Retinal pigment epithelial cell (primary cell): Measurements from ENCODE around the gene OPCML.

Experiments used
- DNase-seq: peaks from one replicate; pipeline ENCODE4 v3.0.0-alpha.2; 2010; ENCODE audit warnings: low read depth
- H3K4me3 ChIP-seq: 2 replicates; pipeline ENCODE4 v1.5.1; 2011; ENCODE audit warnings: mild to moderate bottlenecking, low read length, control low read depth, moderate library complexity
- TF ChIP-seq, protein P1 (sequence below): conservative IDR thresholded peaks from 2 replicates; pipeline ENCODE4 v1.5.1; 2011; ENCODE audit warnings: low read depth, low read length, control low read depth, inconsistent platforms

OPCML gene

GRCh38 chr11:133224271-133224670 is 308.0 kb downstream of the OPCML start:
- TF ChIP-seq, protein P1, sequence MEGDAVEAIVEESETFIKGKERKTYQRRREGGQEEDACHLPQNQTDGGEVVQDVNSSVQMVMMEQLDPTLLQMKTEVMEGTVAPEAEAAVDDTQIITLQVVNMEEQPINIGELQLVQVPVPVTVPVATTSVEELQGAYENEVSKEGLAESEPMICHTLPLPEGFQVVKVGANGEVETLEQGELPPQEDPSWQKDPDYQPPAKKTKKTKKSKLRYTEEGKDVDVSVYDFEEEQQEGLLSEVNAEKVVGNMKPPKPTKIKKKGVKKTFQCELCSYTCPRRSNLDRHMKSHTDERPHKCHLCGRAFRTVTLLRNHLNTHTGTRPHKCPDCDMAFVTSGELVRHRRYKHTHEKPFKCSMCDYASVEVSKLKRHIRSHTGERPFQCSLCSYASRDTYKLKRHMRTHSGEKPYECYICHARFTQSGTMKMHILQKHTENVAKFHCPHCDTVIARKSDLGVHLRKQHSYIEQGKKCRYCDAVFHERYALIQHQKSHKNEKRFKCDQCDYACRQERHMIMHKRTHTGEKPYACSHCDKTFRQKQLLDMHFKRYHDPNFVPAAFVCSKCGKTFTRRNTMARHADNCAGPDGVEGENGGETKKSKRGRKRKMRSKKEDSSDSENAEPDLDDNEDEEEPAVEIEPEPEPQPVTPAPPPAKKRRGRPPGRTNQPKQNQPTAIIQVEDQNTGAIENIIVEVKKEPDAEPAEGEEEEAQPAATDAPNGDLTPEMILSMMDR, result no peak

GRCh38 chr11:133222425-133223330 is 309.6 kb downstream of the OPCML start:
- no peak overlapping the region for H3K4me3 ChIP-seq
- TF ChIP-seq, protein P1, result no peak

More at GRCh38 chr11:133224271-133224670, 308.0 kb downstream of the OPCML start:
- no peak overlapping the region for H3K4me3 ChIP-seq
- no peak for DNase-seq

GRCh38 chr11:133219543-133219942 is 312.8 kb downstream of the OPCML start:
- no peak for DNase-seq
- TF ChIP-seq, protein P1, result no peak
- H3K4me3 ChIP-seq, result no peak overlapping the region

More at GRCh38 chr11:133222425-133223330, 309.6 kb downstream of the OPCML start:
- no peak for DNase-seq

DNA sequence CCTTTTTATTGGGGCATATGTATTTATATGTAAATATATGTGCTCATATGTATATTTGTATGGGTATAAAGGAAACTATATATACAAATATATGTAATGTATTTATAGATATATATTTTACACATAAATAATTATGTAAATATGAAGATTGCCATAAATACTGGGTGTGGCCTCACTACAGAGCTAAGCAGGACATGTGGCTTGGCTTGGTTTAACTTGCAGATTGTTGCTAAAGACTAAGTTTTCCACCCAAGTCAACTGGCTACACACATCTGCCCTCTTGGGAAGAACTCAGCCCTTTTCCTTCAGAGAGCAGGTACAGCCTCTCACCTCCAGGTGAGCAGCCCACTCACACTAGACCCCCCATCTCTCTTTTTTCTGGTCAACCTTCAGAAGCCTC is 315.5 kb downstream of the OPCML start:
- TF ChIP-seq, protein P1, result no peak
- no peak for DNase-seq
- H3K4me3 ChIP-seq, result no peak overlapping the region

- TF ChIP-seq, protein P1, result no peak
- no peak for DNase-seq
- H3K4me3 ChIP-seq, result no peak overlapping the region
Measured at GRCh38 chr11:133215596-133216230, 316.6 kb downstream of the OPCML start.

- TF ChIP-seq, protein P1, result no peak
- no peak for DNase-seq
Measured at GRCh38 chr11:133214646-133215045, 317.7 kb downstream of the OPCML start.

GRCh38 chr11:133212201-133212600 is 320.1 kb downstream of the OPCML start:
- DNase-seq, result no peak
- TF ChIP-seq, protein P1, result no peak
- no peak overlapping the region for H3K4me3 ChIP-seq

More at GRCh38 chr11:133214646-133215045, 317.7 kb downstream of the OPCML start:
- no peak overlapping the region for H3K4me3 ChIP-seq
